HG03460 (cell line): Measurements from ENCODE around the gene FRK.
"Not testable (repeated sequence)": the region's sequence is repeated elsewhere in the genome, so short reads cannot be mapped to it uniquely, and the experiment has no call there.

Experiments
- ATAC-seq: cut with Tn5 transposase; IDR thresholded peaks from one replicate; pipeline ENCODE4 v1.9.1; 2021; ENCODE audit not compliant: unreplicated experiment

The FRK gene

GRCh38 chr6:115891750-115892149 lies 168.9 kb downstream of the FRK start:
- ATAC-seq: no peak

GRCh38 chr6:115891111-115891669 lies 169.5 kb downstream of the FRK start:
- peak; percentile 97 for ATAC-seq

- ATAC-seq: no peak
Observed at GRCh38 chr6:115890238-115890637, 170.5 kb downstream of the FRK start.

GRCh38 chr6:115888687-115889470 lies 171.8 kb downstream of the FRK start:
- ATAC-seq: not testable (repeated sequence)

GRCh38 chr6:115887891-115888290 lies 172.8 kb downstream of the FRK start:
- ATAC-seq: no peak

- peak; percentile 57 for ATAC-seq
Observed at GRCh38 chr6:115885636-115886366, 174.9 kb downstream of the FRK start.

- no peak for ATAC-seq
Observed at GRCh38 chr6:115882771-115883170, 177.9 kb downstream of the FRK start.

GRCh38 chr6:115882174-115882573 lies 178.5 kb downstream of the FRK start:
- ATAC-seq: no peak
